DND-41 (cell line): Measurements from ENCODE around the gene KRT34.
"Not testable (repeated sequence)": the region's sequence is repeated elsewhere in the genome, so short reads cannot be mapped to it uniquely, and the experiment has no call there.

Experiments
- ATAC-seq: fragments of 200-7000 bp; cut with Tn5 transposase; 3 replicates; pipeline ENCODE4 v1.9.1; 2021; ENCODE audit warnings: low read depth; ENCODE audit not compliant: insufficient read depth
- DNase-seq: peaks from one replicate; pipeline ENCODE4 v3.0.0-alpha.2; 2020
- H2AFZ ChIP-seq: 2 replicates; pipeline ENCODE4 v1.6.0; 2012; ENCODE audit warnings: low read depth, low read length
- H3K27ac ChIP-seq: 2 replicates; pipeline ENCODE4 v1.5.1; 2012; ENCODE audit warnings: low read length, inconsistent platforms
- H3K27me3 ChIP-seq: fragments of 200-600 bp; sonication (generic); 2 replicates; pipeline ENCODE4 v1.6.0; 2012; ENCODE audit warnings: low read length, mild to moderate bottlenecking, inconsistent platforms; ENCODE audit not compliant: insufficient read depth, poor library complexity
- H3K36me3 ChIP-seq: 2 replicates; pipeline ENCODE4 v1.5.1; 2012; ENCODE audit warnings: low read length, inconsistent platforms; ENCODE audit not compliant: insufficient read depth
- H3K4me1 ChIP-seq: 2 replicates; pipeline ENCODE4 v1.5.1; 2012; ENCODE audit warnings: mild to moderate bottlenecking, low read length; ENCODE audit not compliant: insufficient read depth
- H3K4me2 ChIP-seq: 2 replicates; pipeline ENCODE4 v1.6.0; 2012; ENCODE audit warnings: mild to moderate bottlenecking, moderate library complexity, low read length, inconsistent platforms; ENCODE audit not compliant: insufficient read depth
- H3K4me3 ChIP-seq, 2 experiments: fragments of 200-600 bp in 1 of 2; shearing (Covaris generic) in 1 of 2; 2 replicates each; pipeline ENCODE4 v1.5.1; 2012 to 2016; ENCODE audit warnings: inconsistent platforms in 2 of 2, low read length in 2 of 2, mild to moderate bottlenecking in 2 of 2, low read depth in 1 of 2, moderate library complexity in 1 of 2
- H3K79me2 ChIP-seq: 2 replicates; pipeline ENCODE4 v1.6.0; 2012; ENCODE audit warnings: low read length, inconsistent platforms; ENCODE audit not compliant: insufficient read depth
- H3K9ac ChIP-seq: 2 replicates; pipeline ENCODE4 v1.6.0; 2012; ENCODE audit warnings: low read depth, mild to moderate bottlenecking, inconsistent platforms, low read length, moderate library complexity
- H3K9me3 ChIP-seq: 2 replicates; pipeline ENCODE4 v1.5.1; 2012; ENCODE audit warnings: low read length, moderate library complexity, mild to moderate bottlenecking, inconsistent platforms; ENCODE audit not compliant: insufficient read depth, severe bottlenecking
- H4K20me1 ChIP-seq: 2 replicates; pipeline ENCODE4 v1.6.0; 2012; ENCODE audit warnings: low read length; ENCODE audit not compliant: insufficient read depth
- EZH2 ChIP-seq: IDR thresholded peaks from 3 replicates; pipeline ENCODE4 v1.6.1; 2012; ENCODE audit warnings: borderline replicate concordance, low read depth, mild to moderate bottlenecking, moderate library complexity, low read length, inconsistent platforms; ENCODE audit not compliant: severe bottlenecking
- TF ChIP-seq, protein P1 (sequence below): IDR thresholded peaks from 2 replicates; pipeline ENCODE4 v1.5.1; 2012; ENCODE audit warnings: borderline replicate concordance, low read length, moderate library complexity, mild to moderate bottlenecking; ENCODE audit not compliant: poor library complexity, severe bottlenecking; ENCODE audit errors: extremely low read depth

The KRT34 gene

DNA sequence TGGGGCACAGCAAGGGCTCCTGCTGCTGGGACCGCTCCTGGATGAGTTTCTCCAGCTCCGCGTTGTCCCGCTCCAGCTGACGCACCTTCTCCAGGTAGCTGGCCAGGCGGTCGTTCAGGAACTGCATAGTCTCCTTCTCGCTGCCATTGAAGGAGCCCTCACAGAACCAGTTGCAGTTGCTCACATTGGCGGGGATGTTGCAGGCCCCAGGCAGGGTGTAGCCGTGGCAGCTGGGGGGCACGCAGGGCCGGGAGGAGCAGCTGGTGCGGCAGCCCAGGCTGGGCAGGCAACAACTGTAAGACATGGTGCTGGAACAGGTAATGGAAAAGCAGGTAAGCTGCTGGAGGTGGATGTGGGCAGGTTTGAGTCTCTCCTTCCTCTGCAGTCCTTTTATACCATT, at the start of gene KRT34:
KRT34 (minus strand) TSS at position 364 of the 400 bp plus-strand sequence; CDS start at position 304, 60 bp downstream.
- H3K9ac ChIP-seq, ATAC-seq, H3K4me2 ChIP-seq: not testable (repeated sequence)

DNA sequence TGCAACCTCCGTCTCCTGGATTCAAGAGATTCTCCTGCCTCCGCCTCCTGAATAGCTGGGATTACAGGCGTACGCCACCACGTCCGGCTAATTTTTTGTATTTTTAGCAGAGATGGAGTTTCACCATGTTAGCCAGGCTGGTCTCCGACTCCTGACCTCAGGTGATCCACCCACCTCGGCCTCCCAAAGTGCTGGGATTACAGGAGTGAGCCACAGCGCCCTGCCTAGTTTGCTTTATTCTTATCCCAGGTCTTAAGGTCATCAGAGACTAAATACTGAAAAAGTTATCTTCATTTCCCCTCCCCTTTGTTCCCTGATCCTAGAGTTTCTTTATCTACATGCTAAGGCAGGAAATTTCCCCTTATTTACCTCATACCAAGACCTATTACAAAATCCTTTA, 48.3 kb upstream of the KRT34 start:
- H3K79me2 ChIP-seq, H3K9me3 ChIP-seq, H2AFZ ChIP-seq, H3K27ac ChIP-seq, H3K4me1 ChIP-seq, H3K36me3 ChIP-seq, H3K4me3 ChIP-seq, DNase-seq, H4K20me1 ChIP-seq, H3K9ac ChIP-seq, ATAC-seq, H3K4me2 ChIP-seq: not testable (repeated sequence)
- peaks cover 15% of the 10 kb centered on the region for H3K27me3 ChIP-seq

More for the DNA sequence above, at the start of gene KRT34:
- not testable (repeated sequence) for H3K36me3 ChIP-seq, H3K4me1 ChIP-seq, H3K79me2 ChIP-seq, H3K9me3 ChIP-seq, H3K27me3 ChIP-seq, H3K27ac ChIP-seq, H2AFZ ChIP-seq, H3K4me3 ChIP-seq, H4K20me1 ChIP-seq, DNase-seq

DNA sequence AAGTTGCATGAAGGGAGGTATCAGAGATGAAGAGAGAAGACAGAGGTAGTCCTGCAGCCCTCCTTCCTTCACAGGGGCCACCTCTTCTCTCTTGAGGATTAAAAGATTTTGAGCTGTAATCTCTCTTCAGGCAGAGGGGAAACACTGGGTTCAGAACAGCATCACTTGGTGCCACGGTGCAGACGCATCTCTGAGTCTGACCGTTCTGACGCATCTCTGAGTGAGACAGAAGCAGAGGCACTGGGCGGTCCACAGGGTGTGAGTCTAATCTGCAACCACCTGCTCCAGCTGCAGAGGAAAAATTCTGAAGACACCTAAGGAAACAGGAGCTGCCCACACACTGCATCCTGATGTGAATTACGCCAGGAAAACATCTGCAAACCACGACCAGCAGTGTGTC, 47.6 kb upstream of the KRT34 start:
- ATAC-seq (no peak), DNase-seq (no peak)
- no peak for TF ChIP-seq EZH2
- TF ChIP-seq, protein P1, sequence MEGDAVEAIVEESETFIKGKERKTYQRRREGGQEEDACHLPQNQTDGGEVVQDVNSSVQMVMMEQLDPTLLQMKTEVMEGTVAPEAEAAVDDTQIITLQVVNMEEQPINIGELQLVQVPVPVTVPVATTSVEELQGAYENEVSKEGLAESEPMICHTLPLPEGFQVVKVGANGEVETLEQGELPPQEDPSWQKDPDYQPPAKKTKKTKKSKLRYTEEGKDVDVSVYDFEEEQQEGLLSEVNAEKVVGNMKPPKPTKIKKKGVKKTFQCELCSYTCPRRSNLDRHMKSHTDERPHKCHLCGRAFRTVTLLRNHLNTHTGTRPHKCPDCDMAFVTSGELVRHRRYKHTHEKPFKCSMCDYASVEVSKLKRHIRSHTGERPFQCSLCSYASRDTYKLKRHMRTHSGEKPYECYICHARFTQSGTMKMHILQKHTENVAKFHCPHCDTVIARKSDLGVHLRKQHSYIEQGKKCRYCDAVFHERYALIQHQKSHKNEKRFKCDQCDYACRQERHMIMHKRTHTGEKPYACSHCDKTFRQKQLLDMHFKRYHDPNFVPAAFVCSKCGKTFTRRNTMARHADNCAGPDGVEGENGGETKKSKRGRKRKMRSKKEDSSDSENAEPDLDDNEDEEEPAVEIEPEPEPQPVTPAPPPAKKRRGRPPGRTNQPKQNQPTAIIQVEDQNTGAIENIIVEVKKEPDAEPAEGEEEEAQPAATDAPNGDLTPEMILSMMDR = no peak
- Histone ChIP-seq H3K27ac (no peak overlapping the region), H3K4me2 (no peak overlapping the region), H3K4me3 (no peak overlapping the region), H3K9me3 (no peaks in the 10 kb centered on the region), H4K20me1 (no peaks in the 10 kb centered on the region), H3K27me3 (peaks cover 15% of the 10 kb centered on the region), H3K4me1 (no peaks in the 10 kb centered on the region), H3K36me3 (no peaks in the 10 kb centered on the region), H2AFZ (no peak overlapping the region), H3K9ac (no peak overlapping the region), H3K79me2 (no peaks in the 10 kb centered on the region)

DNA sequence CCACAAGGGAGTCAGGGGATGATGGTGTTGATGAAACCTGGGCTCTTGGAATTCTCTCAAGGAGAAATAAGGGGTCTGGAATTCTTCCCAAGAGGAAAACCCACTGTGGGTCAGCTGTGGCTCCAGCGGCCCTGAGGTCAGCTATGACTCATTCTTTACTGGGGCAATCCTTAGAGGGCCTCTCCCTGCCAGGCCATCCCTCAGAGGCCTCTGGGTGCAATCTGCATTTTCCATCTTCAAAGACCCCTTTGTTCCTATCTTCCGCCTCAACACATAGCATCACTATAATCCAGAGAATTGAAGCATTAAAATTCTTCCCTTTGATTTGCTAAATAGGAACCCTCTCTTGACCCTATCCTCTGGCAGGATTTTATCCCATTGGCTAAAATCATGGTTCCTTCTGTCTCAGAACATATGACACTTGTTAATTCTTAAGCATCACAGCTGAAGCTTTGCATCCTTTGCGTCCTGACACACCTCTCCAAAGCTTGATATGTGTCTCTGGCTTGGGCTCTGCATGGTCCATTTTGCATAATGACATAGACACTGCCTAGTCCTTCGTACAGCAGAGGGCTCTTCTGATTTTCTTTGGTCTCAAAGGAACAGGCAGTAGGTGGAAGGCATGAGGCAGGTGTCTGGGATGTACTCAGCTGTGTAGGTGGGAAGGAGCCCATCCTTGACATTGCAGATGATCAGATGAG, 46.6 kb upstream of the KRT34 start:
- TF ChIP-seq, protein P1 = no peak
- no peak for TF ChIP-seq EZH2
- no peak for ATAC-seq
- no peak for DNase-seq
- Histone ChIP-seq H3K27me3 (peaks cover 15% of the 10 kb centered on the region), H3K4me1 (no peaks in the 10 kb centered on the region), H3K79me2 (no peaks in the 10 kb centered on the region), H3K9ac (no peak overlapping the region), H4K20me1 (no peaks in the 10 kb centered on the region), H3K4me3 (no peak overlapping the region), H2AFZ (no peak overlapping the region), H3K27ac (no peak overlapping the region), H3K36me3 (no peaks in the 10 kb centered on the region), H3K4me2 (no peak overlapping the region), H3K9me3 (no peaks in the 10 kb centered on the region)
